Activated CD8-positive, alpha-beta memory T cell treated with anti-CD3 and anti-CD28 coated beads, Interleukin-2, amount 50 U/mL, for 48 hours (primary cell): Measurements from ENCODE around the gene E2F3.

ENCODE experiments used
- DNase-seq: peaks from one replicate; pipeline ENCODE4 v3.0.0-alpha.2; 2020

E2F3 gene

GRCh38 chr6:20538131-20538662 lies 136.5 kb downstream of the E2F3 start:
- no peak for DNase-seq

GRCh38 chr6:20538907-20539306 lies 137.2 kb downstream of the E2F3 start:
- DNase-seq, result no peak

GRCh38 chr6:20539387-20539786 lies 137.7 kb downstream of the E2F3 start:
- DNase-seq, result no peak

- DNase-seq, result no peak
Observed at GRCh38 chr6:20540683-20541082, 139.0 kb downstream of the E2F3 start.

GRCh38 chr6:20541382-20541781 lies 139.7 kb downstream of the E2F3 start:
- DNase-seq, result no peak

- no peak for DNase-seq
Observed at GRCh38 chr6:20542927-20543602, 141.4 kb downstream of the E2F3 start.
